KMS-11 (cell line): Measurements from ENCODE around the gene TMEM51.
A peak's percentile ranks its signal among the peaks of the same experiment; 100 is the strongest.

Experiments used
- H2AFZ ChIP-seq: fragments of 200-600 bp; sonication (generic); 2 replicates; pipeline ENCODE4 v1.6.1; 2016; ENCODE audit warnings: antibody characterized with exemption, mixed run types, low read depth
- H3K27ac ChIP-seq: fragments of 200-600 bp; sonication (generic); 2 replicates; pipeline ENCODE4 v1.6.1; 2016; ENCODE audit warnings: mild to moderate bottlenecking, mixed run types
- H3K27me3 ChIP-seq: fragments of 200-600 bp; sonication (generic); 2 replicates; pipeline ENCODE4 v1.6.1; 2017; ENCODE audit warnings: mild to moderate bottlenecking, low read depth, mixed run types, moderate library complexity; ENCODE audit not compliant: insufficient read depth
- H3K36me3 ChIP-seq: fragments of 200-600 bp; sonication (generic); 2 replicates; pipeline ENCODE4 v1.6.1; 2017; ENCODE audit warnings: mild to moderate bottlenecking, mixed run types; ENCODE audit not compliant: insufficient read depth
- H3K4me1 ChIP-seq: fragments of 200-600 bp; sonication (generic); 2 replicates; pipeline ENCODE4 v1.6.1; 2016; ENCODE audit warnings: mild to moderate bottlenecking, low read depth, mixed run types; ENCODE audit not compliant: poor library complexity, severe bottlenecking
- H3K4me2 ChIP-seq: fragments of 200-600 bp; sonication (generic); 2 replicates; pipeline ENCODE4 v1.7.0; 2016; ENCODE audit warnings: mild to moderate bottlenecking, mixed run types
- H3K4me3 ChIP-seq: fragments of 200-600 bp; sonication (generic); IDR thresholded peaks from 2 replicates; pipeline ENCODE4 v1.6.1; 2017; ENCODE audit warnings: low read depth, low read length, mixed read lengths; ENCODE audit not compliant: insufficient read depth
- H3K79me2 ChIP-seq: fragments of 200-600 bp; sonication (generic); 2 replicates; pipeline ENCODE4 v1.6.1; 2016; ENCODE audit warnings: low read depth, mixed run types; ENCODE audit not compliant: insufficient read depth
- H3K9ac ChIP-seq: fragments of 200-600 bp; sonication (generic); 2 replicates; pipeline ENCODE4 v1.6.1; 2016; ENCODE audit warnings: mild to moderate bottlenecking, mixed run types
- H4K20me1 ChIP-seq: fragments of 200-600 bp; sonication (generic); 2 replicates; pipeline ENCODE4 v1.6.1; 2016; ENCODE audit warnings: mild to moderate bottlenecking, mixed run types; ENCODE audit not compliant: insufficient read depth
- CTCF ChIP-seq: fragments of 200-600 bp; sonication (generic); conservative IDR thresholded peaks from 2 replicates; pipeline ENCODE4 v1.6.1; 2017; ENCODE audit warnings: low read depth, mild to moderate bottlenecking, antibody characterized with exemption, low read length, moderate library complexity, mixed read lengths

The TMEM51 gene

GRCh38 chr1:15249081-15249480, 95.5 kb downstream of the TMEM51 start:
- H3K9ac ChIP-seq, result peak overlapping the region; percentile 14; the same call in 1 of the 2 replicates

DNA sequence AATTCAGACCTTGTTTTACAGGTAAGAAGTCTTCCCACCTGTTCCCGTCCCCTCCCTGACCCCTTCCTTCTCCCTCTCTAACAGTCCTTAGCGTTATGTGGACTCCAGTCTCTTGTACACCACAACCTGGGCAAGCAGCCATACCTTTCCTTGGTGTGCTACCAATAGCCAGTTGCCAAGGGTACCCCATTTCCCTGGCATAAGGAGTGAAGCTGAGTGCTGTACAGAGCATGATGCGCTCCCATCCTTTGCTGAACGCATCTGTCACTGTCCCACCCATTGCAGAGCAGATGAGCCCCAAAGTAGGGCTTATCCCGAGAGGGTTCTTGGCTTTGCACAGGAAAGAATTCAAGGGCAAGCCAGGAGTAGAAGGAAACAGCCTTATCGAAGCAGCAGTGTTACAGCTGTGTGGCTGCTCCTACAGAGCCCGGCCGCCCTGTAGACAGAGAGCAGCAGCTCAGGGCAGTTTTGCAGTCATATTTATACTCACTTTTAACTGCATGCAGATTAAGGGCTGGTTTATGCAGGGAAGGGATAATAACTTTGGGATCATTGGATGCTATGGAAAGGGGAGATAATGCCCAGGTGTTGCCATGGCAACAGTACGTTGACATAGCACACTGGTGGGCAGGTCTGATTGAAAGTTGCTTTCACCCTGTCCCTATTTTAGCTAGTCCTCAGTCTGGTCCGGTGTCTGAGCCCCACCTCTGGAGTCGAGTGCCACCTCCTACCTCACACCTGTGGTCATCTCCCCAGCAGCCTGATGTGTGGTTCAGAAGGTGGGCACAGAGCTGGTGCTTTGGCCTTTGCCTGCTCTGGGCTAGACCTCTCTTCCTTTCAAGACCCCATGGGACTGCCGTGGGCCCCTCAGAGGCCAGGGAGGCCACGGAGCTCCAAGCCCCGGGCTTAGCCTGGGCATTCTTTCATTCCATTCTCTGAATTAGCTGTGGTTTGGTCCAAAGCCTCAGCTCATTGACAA, 98.6 kb downstream of the TMEM51 start:
- Histone ChIP-seq H4K20me1 (no peaks in the 10 kb centered on the region), H3K36me3 (no peaks in the 10 kb centered on the region), H3K27ac (no peak overlapping the region), H3K9ac (no peak overlapping the region), H3K79me2 (no peaks in the 10 kb centered on the region; the same call in 1 of the 2 replicates), H3K4me3 (no peak overlapping the region), H2AFZ (no peak overlapping the region), H3K4me2 (no peak overlapping the region), H3K4me1 (peaks cover 23% of the 10 kb centered on the region), H3K27me3 (peaks cover 15% of the 10 kb centered on the region)
- no peak for TF ChIP-seq CTCF

More at GRCh38 chr1:15249081-15249480, 95.5 kb downstream of the TMEM51 start:
- H4K20me1 ChIP-seq, result no peaks in the 10 kb centered on the region
- no peak overlapping the region for H3K4me3 ChIP-seq
- H3K4me2 ChIP-seq, result peak overlapping the region; percentile 71
- H3K27me3 ChIP-seq, result peaks cover 15% of the 10 kb centered on the region
- peak overlapping the region; percentile 26; the same call in 1 of the 2 replicates for H3K27ac ChIP-seq
- H2AFZ ChIP-seq, result peak overlapping the region; percentile 14; the same call in 1 of the 2 replicates
- H3K36me3 ChIP-seq, result no peaks in the 10 kb centered on the region
- TF ChIP-seq CTCF, result no peak
- peaks cover 27% of the 10 kb centered on the region for H3K4me1 ChIP-seq
- H3K79me2 ChIP-seq, result no peaks in the 10 kb centered on the region

- Histone ChIP-seq H3K36me3 (no peaks in the 10 kb centered on the region), H3K27me3 (peaks cover 5% of the 10 kb centered on the region; the same call in 1 of the 2 replicates), H3K9ac (no peak overlapping the region), H3K4me2 (no peak overlapping the region), H2AFZ (no peak overlapping the region), H4K20me1 (no peaks in the 10 kb centered on the region), H3K27ac (no peak overlapping the region), H3K4me3 (no peak overlapping the region), H3K79me2 (no peaks in the 10 kb centered on the region; the same call in 1 of the 2 replicates), H3K4me1 (peaks cover 11% of the 10 kb centered on the region)
- TF ChIP-seq CTCF, result no peak
These were observed 101.0 kb downstream of the TMEM51 start for GRCh38 chr1:15254559-15254958.

DNA sequence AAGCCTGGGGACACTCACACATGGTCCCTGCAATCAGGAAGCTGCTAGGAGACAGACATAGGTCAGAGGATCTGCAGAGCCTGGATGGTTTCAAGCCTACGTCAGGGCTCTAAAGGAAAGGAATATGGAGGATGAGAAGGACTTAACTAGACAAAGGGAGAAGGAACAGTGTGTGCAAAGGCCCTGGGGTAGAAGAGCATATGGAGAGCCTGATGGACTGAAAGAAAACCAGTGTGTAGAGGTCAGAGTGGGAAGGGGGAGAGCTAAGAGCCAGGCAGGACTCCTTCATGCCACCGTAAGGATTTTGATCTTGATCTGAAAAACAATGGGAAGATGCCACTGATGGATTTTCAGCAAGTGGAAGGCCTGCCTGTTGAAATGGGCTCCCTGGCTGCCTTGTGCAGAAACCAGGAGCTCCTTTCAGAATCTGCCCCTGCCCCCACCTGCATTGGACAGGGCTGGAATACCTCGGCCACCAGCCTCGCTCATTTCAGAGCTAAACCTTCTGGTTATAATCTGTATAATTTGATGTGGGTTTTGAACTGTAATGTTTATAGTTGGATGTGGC, 102.1 kb downstream of the TMEM51 start:
- peaks cover 10% of the 10 kb centered on the region for H3K4me1 ChIP-seq
- no peak for TF ChIP-seq CTCF

More for the DNA sequence above, 102.1 kb downstream of the TMEM51 start:
- H3K9ac ChIP-seq, result no peak overlapping the region
- no peak overlapping the region for H3K27ac ChIP-seq
- H2AFZ ChIP-seq, result no peak overlapping the region
- no peaks in the 10 kb centered on the region for H3K27me3 ChIP-seq
- no peaks in the 10 kb centered on the region; the same call in 1 of the 2 replicates for H3K79me2 ChIP-seq
- H3K4me2 ChIP-seq, result no peak overlapping the region
- H3K4me3 ChIP-seq, result no peak overlapping the region
- H4K20me1 ChIP-seq, result no peaks in the 10 kb centered on the region
- H3K36me3 ChIP-seq, result no peaks in the 10 kb centered on the region
